PC-9 (cell line): ENCODE measurements around the gene TTC13.

ENCODE experiments used
- CTCF ChIP-seq: fragments of 200-600 bp; sonication (generic); conservative IDR thresholded peaks from 2 replicates; pipeline ENCODE4 v1.6.1; 2017; ENCODE audit warnings: mixed run types, antibody characterized with exemption, mild to moderate bottlenecking, moderate library complexity
- EZH2 ChIP-seq: fragments of 200-600 bp; sonication (generic); IDR thresholded peaks from 2 replicates; pipeline ENCODE4 v1.8.0; 2017; ENCODE audit warnings: antibody characterized with exemption, low read depth

DNA sequence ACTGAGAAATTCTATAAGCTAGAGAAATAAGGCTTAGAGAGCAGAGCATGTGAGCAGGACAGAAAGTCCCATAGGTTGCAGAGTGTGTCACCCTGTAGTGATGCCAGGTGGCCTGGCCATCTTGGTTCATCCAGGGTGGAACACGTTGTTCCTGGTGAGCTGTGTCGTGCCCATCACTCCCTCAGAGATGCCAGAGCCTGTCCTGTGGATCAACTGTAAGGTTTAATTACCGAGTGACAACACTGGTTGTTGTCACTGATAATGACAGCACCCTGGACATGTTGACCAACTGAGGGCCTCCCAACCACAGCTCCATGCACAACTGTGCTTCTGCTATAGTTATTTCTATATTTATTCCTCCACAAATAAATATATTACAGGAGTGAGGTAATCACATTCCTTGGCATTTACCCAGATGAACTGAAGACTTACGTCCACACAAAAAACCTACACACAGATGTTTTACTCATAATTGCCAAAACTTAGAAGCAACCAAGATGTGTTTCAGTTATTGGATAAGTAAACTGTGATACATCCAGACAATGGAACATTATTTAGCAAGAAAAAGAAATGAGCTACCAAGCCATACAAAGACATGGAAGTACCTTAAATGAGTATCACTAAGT, 116.6 kb downstream of the TTC13 start:
- TF ChIP-seq CTCF (no peak), EZH2 (no peak)
